ENCODE measurements around the gene PIK3CD. TPM values are rescaled to one million over a fixed set of nuclear protein-coding genes. Genes with fewer than 3 reads are reported as not detected.

PIK3CD gene
- total RNA-seq, 1 donor from 2014 or later: 4.7 TPM

GRCh38 chr1:9676815-9677393, 25.4 kb downstream of the PIK3CD start:
- TF ChIP-seq CTCF (IDR thresholded peaks at IDR 0.05; ENCODE audit: unreplicated experiment): no peak
- peak overlapping the region; percentile 77 for H3K27ac Mint-ChIP-seq
- H3K4me3 Mint-ChIP-seq: no peak overlapping the region
- DNase-seq (ENCODE audit: low spot score in 2 of 2, unreplicated experiment in 2 of 2): no peak
- H3K36me3 Mint-ChIP-seq: no peaks in the 10 kb centered on the region
- H3K27me3 Mint-ChIP-seq (ENCODE audit: low read depth): peaks cover 2% of the 10 kb centered on the region
- no peaks in the 10 kb centered on the region for H3K9me3 Mint-ChIP-seq
- peaks cover 7% of the 10 kb centered on the region for H3K4me1 Mint-ChIP-seq

DNA sequence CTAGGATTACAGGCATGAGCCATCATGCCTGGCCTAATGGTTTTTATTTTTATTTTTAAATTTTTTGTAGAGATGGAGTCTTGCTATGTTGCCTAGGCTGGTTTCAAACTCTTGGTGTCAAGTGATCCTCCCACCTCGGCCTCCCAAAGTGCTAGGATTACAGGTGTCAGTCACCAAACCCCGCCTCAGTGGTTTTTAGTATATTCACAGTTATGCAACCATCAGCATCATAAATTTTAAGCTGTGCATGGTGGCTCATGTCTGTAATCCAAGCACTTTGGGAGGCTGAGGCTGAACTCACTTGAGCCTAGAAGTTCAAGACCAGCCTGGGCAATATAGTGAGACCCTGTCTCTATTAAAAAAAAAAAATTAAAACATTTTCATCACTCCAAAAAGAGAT, 28.6 kb downstream of the PIK3CD start:
- Mint-ChIP-seq H3K9me3 (no peaks in the 10 kb centered on the region), H3K27me3 (ENCODE audit: low read depth) (no peaks in the 10 kb centered on the region), H3K27ac (no peak overlapping the region), H3K4me3 (no peak overlapping the region), H3K4me1 (peaks cover 7% of the 10 kb centered on the region), H3K36me3 (no peaks in the 10 kb centered on the region)
- no peak for DNase-seq (ENCODE audit: low spot score in 2 of 2, unreplicated experiment in 2 of 2)
- no peak for TF ChIP-seq CTCF (IDR thresholded peaks at IDR 0.05; ENCODE audit: unreplicated experiment)

DNA sequence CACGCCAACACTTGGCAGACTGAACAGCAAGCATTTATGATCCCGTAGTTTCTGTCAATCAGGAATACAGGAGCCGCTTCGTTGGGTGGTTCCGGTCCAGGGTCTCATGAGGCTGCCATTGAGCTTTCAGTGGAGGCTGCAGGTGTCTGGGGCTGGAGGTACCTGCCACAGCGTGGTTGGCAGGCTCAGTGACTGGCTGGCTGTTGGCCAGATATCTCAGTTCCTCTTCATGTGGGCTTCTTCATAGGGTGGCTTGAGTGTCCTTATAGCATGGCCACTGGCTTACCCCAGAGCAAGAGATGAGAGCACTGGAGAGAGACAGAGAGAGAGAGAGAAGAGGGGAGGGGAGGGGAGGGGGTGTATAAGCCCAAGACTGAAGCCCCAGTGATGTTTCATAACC, 29.3 kb downstream of the PIK3CD start:
- DNase-seq (ENCODE audit: low spot score in 2 of 2, unreplicated experiment in 2 of 2): no peak
- no peaks in the 10 kb centered on the region for H3K27me3 Mint-ChIP-seq (ENCODE audit: low read depth)
- H3K9me3 Mint-ChIP-seq: no peaks in the 10 kb centered on the region
- H3K4me3 Mint-ChIP-seq: no peak overlapping the region
- TF ChIP-seq CTCF (IDR thresholded peaks at IDR 0.05; ENCODE audit: unreplicated experiment): no peak
- no peaks in the 10 kb centered on the region for H3K36me3 Mint-ChIP-seq
- no peak overlapping the region for H3K27ac Mint-ChIP-seq
- H3K4me1 Mint-ChIP-seq: peaks cover 7% of the 10 kb centered on the region

GRCh38 chr1:9684801-9685200, 33.3 kb downstream of the PIK3CD start:
- no peak for DNase-seq (ENCODE audit: low spot score in 2 of 2, unreplicated experiment in 2 of 2)
- no peak for TF ChIP-seq CTCF (IDR thresholded peaks at IDR 0.05; ENCODE audit: unreplicated experiment)
- Mint-ChIP-seq H3K27ac (no peak overlapping the region), H3K36me3 (no peaks in the 10 kb centered on the region), H3K4me1 (peaks cover 11% of the 10 kb centered on the region), H3K9me3 (no peaks in the 10 kb centered on the region), H3K27me3 (ENCODE audit: low read depth) (peaks cover 19% of the 10 kb centered on the region), H3K4me3 (no peak overlapping the region)

DNA sequence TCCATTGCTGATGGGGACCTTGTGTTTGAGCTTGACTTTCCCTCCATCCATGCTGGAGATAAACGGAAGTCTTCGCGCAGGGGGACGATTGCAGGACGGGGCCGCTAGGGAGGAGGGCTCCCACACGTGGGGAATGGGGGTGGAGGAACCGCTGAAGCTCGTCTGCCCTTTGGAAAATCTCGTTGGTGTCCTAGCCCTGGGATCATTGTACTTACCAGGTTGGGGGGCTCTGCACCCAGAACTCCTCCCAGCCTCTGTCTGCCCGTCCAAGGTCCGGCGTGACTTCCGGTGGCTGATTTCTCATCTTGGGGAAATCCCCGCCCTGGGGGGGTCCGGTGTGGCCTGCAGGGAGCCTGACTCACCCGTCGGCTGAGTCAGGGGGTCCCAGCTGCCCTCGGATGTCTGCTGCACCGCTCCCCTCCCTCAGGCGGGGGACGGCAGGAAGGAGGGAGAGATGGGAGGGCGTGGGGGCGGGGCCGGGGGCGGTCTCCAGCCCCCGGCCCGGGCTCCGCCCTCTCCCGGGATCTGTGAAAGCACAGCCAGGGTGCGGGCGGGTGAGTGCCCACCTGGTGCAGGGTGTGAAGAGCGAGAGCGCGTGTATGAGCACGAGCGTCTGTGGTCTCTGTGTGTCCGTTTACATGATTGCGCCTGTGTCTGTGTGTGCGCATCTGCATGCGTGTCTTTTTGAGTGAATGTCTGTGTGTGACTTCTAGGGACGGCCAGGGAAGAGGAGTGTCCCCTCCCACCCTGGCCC, 35.8 kb downstream of the PIK3CD start:
- Mint-ChIP-seq H3K36me3 (no peaks in the 10 kb centered on the region), H3K4me1 (peaks cover 15% of the 10 kb centered on the region), H3K4me3 (peak overlapping the region; percentile 78), H3K9me3 (no peaks in the 10 kb centered on the region), H3K27me3 (ENCODE audit: low read depth) (peaks cover 43% of the 10 kb centered on the region), H3K27ac (no peak overlapping the region)
- peak; percentile 44 to 56 for DNase-seq (ENCODE audit: low spot score in 2 of 2, unreplicated experiment in 2 of 2)
- no peak for TF ChIP-seq CTCF (IDR thresholded peaks at IDR 0.05; ENCODE audit: unreplicated experiment)

Measured in mesothelial cell of epicardium (in vitro differentiated cells).